GM23338 (cell line): Measurements from ENCODE around the gene EGR1.

Experiments used
- CTCF ChIP-seq, 2 experiments: fragments of 200-600 bp in 1 of 2; sonication (generic) in 1 of 2; conservative IDR thresholded peaks; 2 replicates each; pipeline versions ENCODE4 v1.5.1 to v1.6.1; 2016 to 2017; ENCODE audit warnings: antibody characterized with exemption in 2 of 2, low read depth in 2 of 2, mild to moderate bottlenecking in 2 of 2, moderate library complexity in 1 of 2
- EZH2 ChIP-seq: fragments of 200-600 bp; sonication (generic); IDR thresholded peaks from one replicate; pipeline ENCODE4 v1.8.0; 2017; ENCODE audit warnings: antibody characterized with exemption, mild to moderate bottlenecking, low read depth; ENCODE audit not compliant: unreplicated experiment
- EZH2phosphoT487 ChIP-seq: fragments of 200-600 bp; sonication (generic); IDR thresholded peaks from one replicate; pipeline ENCODE4 v1.8.1; 2018; ENCODE audit warnings: antibody characterized with exemption; ENCODE audit not compliant: unreplicated experiment
- POLR2AphosphoS5 ChIP-seq: IDR thresholded peaks from 2 replicates; pipeline ENCODE4 v1.6.1; 2016; ENCODE audit warnings: antibody characterized with exemption, low read depth

- no peak for TF ChIP-seq CTCF (conservative IDR thresholded peaks at IDR 0.05; ENCODE audit: low read depth in 2 of 2)
- no peak for TF ChIP-seq EZH2
- no peak for TF ChIP-seq EZH2phosphoT487
- TF ChIP-seq POLR2AphosphoS5, result no peak
These were observed 40.2 kb upstream of the EGR1 start for GRCh38 chr5:138425079-138425478.
